Measurements from ENCODE around the gene APOB. TPM values are rescaled to one million over a fixed set of nuclear protein-coding genes. Genes with fewer than 3 reads are reported as not detected.

The APOB gene, protein sequence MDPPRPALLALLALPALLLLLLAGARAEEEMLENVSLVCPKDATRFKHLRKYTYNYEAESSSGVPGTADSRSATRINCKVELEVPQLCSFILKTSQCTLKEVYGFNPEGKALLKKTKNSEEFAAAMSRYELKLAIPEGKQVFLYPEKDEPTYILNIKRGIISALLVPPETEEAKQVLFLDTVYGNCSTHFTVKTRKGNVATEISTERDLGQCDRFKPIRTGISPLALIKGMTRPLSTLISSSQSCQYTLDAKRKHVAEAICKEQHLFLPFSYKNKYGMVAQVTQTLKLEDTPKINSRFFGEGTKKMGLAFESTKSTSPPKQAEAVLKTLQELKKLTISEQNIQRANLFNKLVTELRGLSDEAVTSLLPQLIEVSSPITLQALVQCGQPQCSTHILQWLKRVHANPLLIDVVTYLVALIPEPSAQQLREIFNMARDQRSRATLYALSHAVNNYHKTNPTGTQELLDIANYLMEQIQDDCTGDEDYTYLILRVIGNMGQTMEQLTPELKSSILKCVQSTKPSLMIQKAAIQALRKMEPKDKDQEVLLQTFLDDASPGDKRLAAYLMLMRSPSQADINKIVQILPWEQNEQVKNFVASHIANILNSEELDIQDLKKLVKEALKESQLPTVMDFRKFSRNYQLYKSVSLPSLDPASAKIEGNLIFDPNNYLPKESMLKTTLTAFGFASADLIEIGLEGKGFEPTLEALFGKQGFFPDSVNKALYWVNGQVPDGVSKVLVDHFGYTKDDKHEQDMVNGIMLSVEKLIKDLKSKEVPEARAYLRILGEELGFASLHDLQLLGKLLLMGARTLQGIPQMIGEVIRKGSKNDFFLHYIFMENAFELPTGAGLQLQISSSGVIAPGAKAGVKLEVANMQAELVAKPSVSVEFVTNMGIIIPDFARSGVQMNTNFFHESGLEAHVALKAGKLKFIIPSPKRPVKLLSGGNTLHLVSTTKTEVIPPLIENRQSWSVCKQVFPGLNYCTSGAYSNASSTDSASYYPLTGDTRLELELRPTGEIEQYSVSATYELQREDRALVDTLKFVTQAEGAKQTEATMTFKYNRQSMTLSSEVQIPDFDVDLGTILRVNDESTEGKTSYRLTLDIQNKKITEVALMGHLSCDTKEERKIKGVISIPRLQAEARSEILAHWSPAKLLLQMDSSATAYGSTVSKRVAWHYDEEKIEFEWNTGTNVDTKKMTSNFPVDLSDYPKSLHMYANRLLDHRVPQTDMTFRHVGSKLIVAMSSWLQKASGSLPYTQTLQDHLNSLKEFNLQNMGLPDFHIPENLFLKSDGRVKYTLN (N-terminal part only)
- total RNA-seq = not detected

DNA sequence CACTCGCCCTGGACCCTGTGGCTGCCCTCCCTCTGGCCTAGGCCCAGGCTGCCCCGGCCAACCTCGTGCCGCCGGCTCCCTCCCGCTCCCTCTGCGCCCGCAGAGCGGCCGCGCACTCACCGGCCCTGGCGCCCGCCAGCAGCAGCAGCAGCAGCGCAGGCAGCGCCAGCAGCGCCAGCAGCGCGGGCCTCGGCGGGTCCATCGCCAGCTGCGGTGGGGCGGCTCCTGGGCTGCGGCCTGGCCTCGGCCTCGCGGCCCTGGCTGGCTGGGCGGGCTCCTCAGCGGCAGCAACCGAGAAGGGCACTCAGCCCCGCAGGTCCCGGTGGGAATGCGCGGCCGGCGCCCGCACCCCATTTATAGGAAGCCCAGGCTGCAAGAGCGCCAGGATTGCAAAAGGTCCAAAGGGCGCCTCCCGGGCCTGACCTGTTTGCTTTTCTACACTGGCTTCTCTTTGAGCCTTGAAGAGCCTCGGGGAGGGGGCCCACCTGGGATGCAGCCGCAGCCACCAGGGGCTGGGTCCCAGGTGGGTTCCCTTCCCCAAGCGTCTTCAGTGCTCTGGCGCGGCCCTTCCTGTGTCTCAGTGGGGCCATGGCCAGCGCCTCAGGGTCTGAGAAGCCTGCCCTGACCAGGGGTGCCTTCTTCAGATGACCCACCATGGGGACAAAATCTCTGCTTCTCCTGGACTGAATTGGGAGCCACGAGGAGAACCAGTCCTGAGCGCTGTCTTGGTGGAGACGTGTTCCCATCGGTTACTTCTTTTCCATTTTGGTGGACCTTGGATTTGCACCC lies at the start of gene APOB:
TSS of gene APOB (minus strand) at position 330 of the 789 bp plus-strand sequence. CDS start at position 202, 128 bp downstream.
- Histone ChIP-seq H3K4me3 (ENCODE audit: low read length) (no peak within 1 kb of the TSS), H3K9me3 (ENCODE audit: low read depth, low read length) (no peaks in the 10 kb centered on the region), H3K4me1 (ENCODE audit: insufficient read depth, low read length) (no peaks in the 10 kb centered on the region), H3K27me3 (ENCODE audit: insufficient read depth, low read length) (peaks cover 9% of the 10 kb centered on the region)

- Histone ChIP-seq H3K9me3 (ENCODE audit: low read depth, low read length) (no peaks in the 10 kb centered on the region), H3K27me3 (ENCODE audit: insufficient read depth, low read length) (no peaks in the 10 kb centered on the region), H3K4me1 (ENCODE audit: insufficient read depth, low read length) (no peaks in the 10 kb centered on the region), H3K4me3 (ENCODE audit: low read length) (no peak overlapping the region)
These were observed 48.5 kb upstream of the APOB start for GRCh38 chr2:21092308-21092869.

DNA sequence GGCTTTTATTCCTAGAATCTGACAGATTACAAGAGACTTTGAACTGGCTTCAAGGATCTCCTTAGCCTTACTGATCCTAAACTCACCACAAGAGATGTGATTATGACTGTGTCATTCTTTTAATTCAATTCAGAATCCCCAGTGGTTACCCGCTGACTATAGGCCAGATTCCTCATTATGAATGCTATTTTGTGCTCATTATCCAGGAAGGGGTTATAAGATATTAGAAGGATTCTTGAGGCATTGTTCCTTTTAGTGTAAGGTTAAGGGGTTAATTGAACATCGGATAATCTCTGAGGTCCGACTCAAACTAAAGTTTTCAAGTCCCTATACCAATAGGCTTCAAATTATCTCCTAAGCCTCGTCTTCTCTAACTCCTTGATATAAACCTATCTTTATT lies 40.5 kb upstream of the APOB start:
- no peaks in the 10 kb centered on the region for H3K4me1 ChIP-seq (ENCODE audit: insufficient read depth, low read length)
- H3K4me3 ChIP-seq (ENCODE audit: low read length) = no peak overlapping the region
- H3K27me3 ChIP-seq (ENCODE audit: insufficient read depth, low read length) = no peaks in the 10 kb centered on the region
- no peaks in the 10 kb centered on the region for H3K9me3 ChIP-seq (ENCODE audit: low read depth, low read length)

DNA sequence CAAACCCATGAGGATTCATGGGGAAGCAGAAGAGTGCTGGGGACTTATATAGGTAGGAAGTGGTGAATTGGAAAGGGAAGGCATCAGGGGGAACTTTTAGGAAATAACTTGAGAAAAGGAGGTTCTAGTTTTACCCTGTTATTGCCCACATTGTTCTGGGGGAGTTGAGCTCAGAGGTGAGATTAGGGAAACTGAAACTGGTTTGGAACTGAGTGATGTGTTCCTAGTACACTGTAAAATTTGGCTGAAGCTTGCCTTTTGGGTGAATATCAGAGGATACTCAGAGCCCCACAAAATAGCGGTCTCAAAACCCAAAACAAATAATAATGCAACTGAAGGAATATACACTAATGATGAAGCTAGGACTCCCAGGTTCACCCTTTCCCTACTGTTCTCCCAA lies 39.6 kb upstream of the APOB start:
- no peaks in the 10 kb centered on the region for H3K4me1 ChIP-seq (ENCODE audit: insufficient read depth, low read length)
- no peaks in the 10 kb centered on the region for H3K9me3 ChIP-seq (ENCODE audit: low read depth, low read length)
- no peaks in the 10 kb centered on the region for H3K27me3 ChIP-seq (ENCODE audit: insufficient read depth, low read length)
- no peak overlapping the region for H3K4me3 ChIP-seq (ENCODE audit: low read length)

DNA sequence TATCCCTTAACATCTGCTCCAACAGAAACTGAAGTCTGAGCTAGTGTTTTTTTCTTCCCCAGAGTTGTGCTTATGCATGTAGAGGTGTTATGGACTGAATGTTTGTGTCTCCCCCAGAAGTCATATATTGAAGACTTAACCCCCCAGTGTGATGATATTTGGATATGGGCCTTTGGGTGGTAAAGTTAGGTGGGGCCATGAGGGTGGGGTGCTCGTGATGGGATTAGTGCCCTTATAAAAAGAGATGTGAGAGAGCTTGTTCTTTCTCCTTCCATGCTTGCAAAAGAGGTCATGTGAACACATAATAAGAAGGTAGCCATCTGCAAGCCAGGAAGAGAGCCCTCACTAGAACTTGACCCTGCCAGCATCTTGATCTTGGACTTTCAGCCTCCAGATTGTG lies 34.4 kb upstream of the APOB start:
- Histone ChIP-seq H3K27me3 (ENCODE audit: insufficient read depth, low read length) (no peaks in the 10 kb centered on the region), H3K9me3 (ENCODE audit: low read depth, low read length) (no peaks in the 10 kb centered on the region), H3K4me1 (ENCODE audit: insufficient read depth, low read length) (no peaks in the 10 kb centered on the region), H3K4me3 (ENCODE audit: low read length) (no peak overlapping the region)

DNA sequence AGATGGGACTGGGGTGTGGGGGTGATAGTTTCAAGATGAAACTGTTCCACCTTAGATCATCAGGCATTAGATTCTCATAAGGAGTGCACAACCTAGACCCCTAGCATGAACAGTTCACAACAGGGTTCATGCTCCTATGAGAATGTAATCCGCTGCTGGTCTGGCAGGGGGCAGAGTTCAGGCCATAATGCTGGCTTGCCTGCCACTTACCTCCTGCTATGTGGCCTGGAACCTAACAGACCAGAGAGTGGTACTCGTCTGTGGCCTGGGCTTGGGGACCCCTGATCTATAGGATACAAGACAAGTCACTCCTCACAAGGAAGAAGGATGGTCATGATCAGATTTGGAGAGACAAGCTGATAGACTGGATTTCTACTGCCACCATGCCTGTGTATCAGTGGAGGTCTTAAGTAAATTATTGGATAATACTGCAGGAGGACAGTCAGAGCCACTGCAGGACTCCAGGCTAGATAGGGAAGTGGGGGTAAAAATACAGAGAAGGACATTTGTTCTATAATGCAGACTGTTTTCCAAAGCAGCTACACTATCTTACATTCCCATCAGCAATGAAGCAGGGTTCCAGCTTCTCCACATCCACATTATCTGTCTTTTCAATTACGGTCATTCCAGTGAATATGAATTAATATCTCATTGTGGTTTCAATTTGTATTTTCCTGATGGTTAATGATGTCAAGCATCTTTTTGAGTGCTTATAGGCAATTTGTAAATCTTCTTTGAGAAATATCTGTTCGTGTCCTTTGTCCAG lies 28.8 kb upstream of the APOB start:
- H3K4me1 ChIP-seq (ENCODE audit: insufficient read depth, low read length) = no peaks in the 10 kb centered on the region
- H3K4me3 ChIP-seq (ENCODE audit: low read length) = no peak overlapping the region
- H3K9me3 ChIP-seq (ENCODE audit: low read depth, low read length) = no peaks in the 10 kb centered on the region

GRCh38 chr2:21070341-21071257 lies 26.7 kb upstream of the APOB start:
- Histone ChIP-seq H3K9me3 (ENCODE audit: low read depth, low read length) (no peaks in the 10 kb centered on the region), H3K4me3 (ENCODE audit: low read length) (no peak overlapping the region), H3K27me3 (ENCODE audit: insufficient read depth, low read length) (no peaks in the 10 kb centered on the region), H3K4me1 (ENCODE audit: insufficient read depth, low read length) (no peaks in the 10 kb centered on the region)

More for the DNA sequence above, 28.8 kb upstream of the APOB start:
- no peaks in the 10 kb centered on the region for H3K27me3 ChIP-seq (ENCODE audit: insufficient read depth, low read length)

- no peaks in the 10 kb centered on the region for H3K9me3 ChIP-seq (ENCODE audit: low read depth, low read length)
- no peaks in the 10 kb centered on the region for H3K4me1 ChIP-seq (ENCODE audit: insufficient read depth, low read length)
- no peak overlapping the region for H3K4me3 ChIP-seq (ENCODE audit: low read length)
- no peaks in the 10 kb centered on the region for H3K27me3 ChIP-seq (ENCODE audit: insufficient read depth, low read length)
These were observed 26.0 kb upstream of the APOB start for GRCh38 chr2:21069746-21070340.

- Histone ChIP-seq H3K4me1 (ENCODE audit: insufficient read depth, low read length) (no peaks in the 10 kb centered on the region), H3K9me3 (ENCODE audit: low read depth, low read length) (no peaks in the 10 kb centered on the region), H3K4me3 (ENCODE audit: low read length) (no peak overlapping the region), H3K27me3 (ENCODE audit: insufficient read depth, low read length) (no peaks in the 10 kb centered on the region)
These were observed 24.1 kb upstream of the APOB start for GRCh38 chr2:21067859-21068537.

DNA sequence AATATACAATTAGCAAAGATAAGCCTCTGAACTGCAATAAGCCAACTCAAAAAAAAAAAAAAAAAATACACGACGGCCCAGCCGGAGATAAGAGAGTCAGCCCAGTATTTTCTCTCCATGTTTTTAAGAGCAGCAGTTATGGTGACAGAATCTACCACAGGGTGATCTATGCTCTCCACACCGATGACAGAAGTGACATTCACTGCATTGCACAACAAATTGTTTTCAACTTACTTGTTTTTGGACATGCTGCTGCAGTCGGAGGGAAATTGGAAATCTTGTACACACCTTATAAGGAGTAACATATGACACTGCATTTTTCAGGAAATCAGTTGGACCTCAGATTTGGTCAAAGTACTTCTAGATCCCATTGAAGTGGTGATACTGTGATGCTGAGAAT lies 23.3 kb upstream of the APOB start:
- no peaks in the 10 kb centered on the region for H3K4me1 ChIP-seq (ENCODE audit: insufficient read depth, low read length)
- H3K9me3 ChIP-seq (ENCODE audit: low read depth, low read length) = no peaks in the 10 kb centered on the region
- H3K4me3 ChIP-seq (ENCODE audit: low read length) = no peak overlapping the region
- no peaks in the 10 kb centered on the region for H3K27me3 ChIP-seq (ENCODE audit: insufficient read depth, low read length)

DNA sequence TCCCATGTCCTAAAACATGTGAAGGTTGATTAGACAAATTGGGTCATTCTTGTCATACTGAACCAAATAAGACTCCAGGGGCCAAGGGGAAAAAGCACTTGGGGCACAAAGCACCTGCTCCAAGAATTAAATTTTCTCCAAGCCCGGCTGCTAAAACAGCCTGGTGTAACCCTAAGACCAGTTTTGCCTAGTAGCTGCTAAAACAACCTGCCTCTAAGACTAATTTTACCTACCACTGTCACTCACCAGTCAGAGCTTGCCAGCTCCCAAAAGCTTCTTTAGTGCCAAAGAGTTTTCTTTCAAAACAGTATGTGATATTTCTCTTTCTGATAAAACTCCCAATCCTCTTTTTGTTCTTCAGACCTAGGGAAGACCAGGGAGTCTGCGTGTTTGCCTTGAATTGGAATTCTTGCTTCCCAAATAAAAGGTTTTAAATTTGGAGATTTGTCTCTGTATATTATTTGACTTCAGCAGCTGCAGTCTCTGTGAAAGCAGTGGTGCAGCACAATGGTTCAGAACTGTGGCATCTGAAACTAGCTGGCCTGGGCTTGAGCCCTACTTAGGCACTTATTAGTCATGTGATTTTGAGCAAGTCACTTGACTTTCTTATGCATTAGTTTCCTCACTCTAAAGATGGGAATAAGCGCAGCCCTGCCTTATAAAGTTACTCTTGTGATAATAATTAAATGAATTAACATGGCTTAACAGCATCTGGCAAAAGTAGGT lies 16.2 kb upstream of the APOB start:
- Histone ChIP-seq H3K9me3 (ENCODE audit: low read depth, low read length) (no peaks in the 10 kb centered on the region), H3K27me3 (ENCODE audit: insufficient read depth, low read length) (no peaks in the 10 kb centered on the region), H3K4me1 (ENCODE audit: insufficient read depth, low read length) (no peaks in the 10 kb centered on the region), H3K4me3 (ENCODE audit: low read length) (no peak overlapping the region)
